Gastrocnemius medialis (tissue), 4 donors: ENCODE measurements around the gene GRM1.

Experiments
- POLR2A ChIP-seq, 2 donors: fragments of 450-650 bp; IDR thresholded peaks; one replicate each; pipeline ENCODE4 v1.6.1; 2017; ENCODE audit warnings: antibody characterized with exemption in 2 of 2, mild to moderate bottlenecking in 2 of 2, moderate library complexity in 2 of 2
- TF ChIP-seq, protein P1 (sequence below), 5 experiments: fragments of 450-650 bp in 3 of 5; fragments of 200-600 bp in 2 of 5; sonication (generic) in 2 of 5; IDR thresholded peaks in 4 of 5; conservative IDR thresholded peaks in 1 of 5; 1 replicate in 4 of 5; 2 replicates in 1 of 5; pipeline ENCODE4 v1.5.1; 2016 to 2019; ENCODE audit warnings: antibody characterized with exemption in 5 of 5, mild to moderate bottlenecking in 3 of 5, moderate library complexity in 3 of 5

DNA sequence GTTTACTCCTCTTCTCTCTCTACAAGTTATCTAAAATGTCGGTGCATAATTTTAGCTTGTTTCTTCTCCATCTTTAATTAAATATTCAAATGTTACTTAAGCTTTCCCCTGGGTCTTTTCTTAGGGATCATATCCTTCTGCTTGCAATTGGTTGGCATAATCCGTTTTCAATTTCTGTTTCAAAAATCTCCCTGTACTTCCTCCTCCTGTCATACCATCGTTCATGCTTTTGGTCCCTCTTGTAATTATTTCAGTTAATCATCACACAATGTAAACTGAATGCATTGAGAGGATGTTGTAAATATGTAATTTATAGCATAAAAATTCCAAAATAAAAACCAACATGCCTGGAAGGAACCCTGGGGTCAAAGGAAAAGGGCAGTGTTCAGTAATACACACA is 325.6 kb downstream of the GRM1 start:
- TF ChIP-seq, protein P1, sequence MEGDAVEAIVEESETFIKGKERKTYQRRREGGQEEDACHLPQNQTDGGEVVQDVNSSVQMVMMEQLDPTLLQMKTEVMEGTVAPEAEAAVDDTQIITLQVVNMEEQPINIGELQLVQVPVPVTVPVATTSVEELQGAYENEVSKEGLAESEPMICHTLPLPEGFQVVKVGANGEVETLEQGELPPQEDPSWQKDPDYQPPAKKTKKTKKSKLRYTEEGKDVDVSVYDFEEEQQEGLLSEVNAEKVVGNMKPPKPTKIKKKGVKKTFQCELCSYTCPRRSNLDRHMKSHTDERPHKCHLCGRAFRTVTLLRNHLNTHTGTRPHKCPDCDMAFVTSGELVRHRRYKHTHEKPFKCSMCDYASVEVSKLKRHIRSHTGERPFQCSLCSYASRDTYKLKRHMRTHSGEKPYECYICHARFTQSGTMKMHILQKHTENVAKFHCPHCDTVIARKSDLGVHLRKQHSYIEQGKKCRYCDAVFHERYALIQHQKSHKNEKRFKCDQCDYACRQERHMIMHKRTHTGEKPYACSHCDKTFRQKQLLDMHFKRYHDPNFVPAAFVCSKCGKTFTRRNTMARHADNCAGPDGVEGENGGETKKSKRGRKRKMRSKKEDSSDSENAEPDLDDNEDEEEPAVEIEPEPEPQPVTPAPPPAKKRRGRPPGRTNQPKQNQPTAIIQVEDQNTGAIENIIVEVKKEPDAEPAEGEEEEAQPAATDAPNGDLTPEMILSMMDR (IDR thresholded peaks at IDR 0.05 in 4 of 5, conservative IDR thresholded peaks at IDR 0.05 in 1 of 5), result no peak
- TF ChIP-seq POLR2A (IDR thresholded peaks at IDR 0.05), result no peak
